Natural killer cell (primary cell): Measurements from ENCODE around the gene SLC7A14. TPM values are rescaled to one million over a fixed set of nuclear protein-coding genes. Genes with fewer than 3 reads are reported as not detected.

ENCODE experiments used
- ATAC-seq, 3 donors: fragments of 150-1000 bp in 2 of 3; fragments of 200-7000 bp in 1 of 3; cut with Tn5 transposase; 1 replicate in 1 of 3; 2 replicates in 2 of 3; pipeline ENCODE4 v1.10.0; 2021; ENCODE audit warnings: mild to moderate bottlenecking in 2 of 3, moderate library complexity in 2 of 3
- DNase-seq, 2 donors: peaks; one replicate each; pipeline versions ENCODE4 v3.0.0 to v3.0.0-alpha.2; 2013 to 2021; ENCODE audit warnings: mixed read lengths in 1 of 2
- H3K27ac ChIP-seq: one replicate; pipeline ENCODE4 v1.5.1; 2013; ENCODE audit warnings: mild to moderate bottlenecking, low read length
- H3K27me3 ChIP-seq: one replicate; pipeline ENCODE4 v1.6.1; 2013; ENCODE audit warnings: low read length; ENCODE audit not compliant: control insufficient read depth, insufficient read depth
- H3K36me3 ChIP-seq: one replicate; pipeline ENCODE4 v1.6.1; 2013; ENCODE audit warnings: low read length; ENCODE audit not compliant: control insufficient read depth, insufficient read depth
- H3K4me1 ChIP-seq: one replicate; pipeline ENCODE4 v1.6.1; 2013; ENCODE audit warnings: low read length; ENCODE audit not compliant: control insufficient read depth, insufficient read depth
- H3K4me3 ChIP-seq: one replicate; pipeline ENCODE4 v1.5.1; 2013; ENCODE audit warnings: low read length
- H3K9me3 ChIP-seq: one replicate; pipeline ENCODE4 v1.6.1; 2013; ENCODE audit warnings: low read length; ENCODE audit not compliant: control insufficient read depth, insufficient read depth
- H3K27ac Mint-ChIP-seq, 2 donors: one replicate each; pipeline ENCODE4 v1.8.0; 2022; ENCODE audit warnings: mild to moderate bottlenecking in 2 of 2, mixed read lengths in 2 of 2, moderate library complexity in 1 of 2
- H3K27me3 Mint-ChIP-seq, 2 donors: one replicate each; pipeline ENCODE4 v1.8.0; 2022; ENCODE audit warnings: low read depth in 2 of 2, mixed read lengths in 2 of 2
- H3K36me3 Mint-ChIP-seq: one replicate; pipeline ENCODE4 v1.8.0; 2022; ENCODE audit warnings: mixed read lengths
- H3K4me1 Mint-ChIP-seq, 2 donors: one replicate each; pipeline ENCODE4 v1.8.0; 2022; ENCODE audit warnings: mixed read lengths in 2 of 2
- H3K4me3 Mint-ChIP-seq: one replicate; pipeline ENCODE4 v1.8.0; 2022; ENCODE audit warnings: mild to moderate bottlenecking, moderate library complexity, mixed read lengths
- H3K9me3 Mint-ChIP-seq, 2 donors: one replicate each; pipeline ENCODE4 v1.8.0; 2022; ENCODE audit warnings: mixed read lengths in 2 of 2
- CTCF ChIP-seq: fragments of 200-600 bp; IDR thresholded peaks from one replicate; pipeline ENCODE4 v1.8.0; 2022; ENCODE audit warnings: antibody characterized with exemption
- WGBS: methylation state at CpG from one replicate; pipeline ENCODE4 v1.1.7; 2013; ENCODE audit warnings: missing lambda C conversion rate; ENCODE audit not compliant: insufficient coverage; 5-methylcytosine and 5-hydroxymethylcytosine counted together
- intact Hi-C: fragments of 100-400 bp; cut with micrococcal nuclease; formaldehyde crosslinking; loops from one replicate; pipeline ENCODE4 v1.14.2; 2022
- total RNA-seq, 4 donors: library from RNA; stranded (reverse); fragments of 120-200 nt in 1 of 4; gene quantifications; one replicate each; pipeline versions ENCODE4 v1.2.3 to v1.2.4, GENCODE V29; 2013 to 2022

Gene SLC7A14
- total RNA-seq, 3 donors from 2014 or later (not counting 1 experiment from before 2014, with no cell fraction given) = not detected

- Mint-ChIP-seq H3K36me3 (no peaks in the 10 kb centered on the region), H3K27ac (no peak overlapping the region), H3K4me3 (no peak overlapping the region), H3K27me3 (peaks cover 21 to 28% of the 10 kb centered on the region in 2 donors), H3K4me1 (no peaks in the 10 kb centered on the region), H3K9me3 (no peaks in the 10 kb centered on the region)
- WGBS = 69% methylated on average over 2 of the region's 4 CpGs
- H3K27me3 ChIP-seq = no peaks in the 10 kb centered on the region
- no peaks in the 10 kb centered on the region for H3K36me3 ChIP-seq
- no peaks in the 10 kb centered on the region for H3K4me1 ChIP-seq
- DNase-seq (no peak), ATAC-seq (no peak)
- TF ChIP-seq CTCF = no peak
- H3K9me3 ChIP-seq = no peaks in the 10 kb centered on the region
- intact Hi-C loops = no loop called here
- no peak overlapping the region for H3K27ac ChIP-seq
- no peak overlapping the region for H3K4me3 ChIP-seq
Measured at GRCh38 chr3:170632780-170633179, 46.9 kb upstream of the SLC7A14 start.

- Histone ChIP-seq H3K36me3 (no peaks in the 10 kb centered on the region), H3K4me1 (no peaks in the 10 kb centered on the region), H3K4me3 (no peak overlapping the region), H3K9me3 (no peaks in the 10 kb centered on the region), H3K27ac (no peak overlapping the region), H3K27me3 (no peaks in the 10 kb centered on the region)
- no peaks in the 10 kb centered on the region for H3K36me3 Mint-ChIP-seq
- peaks cover 22 to 26% of the 10 kb centered on the region in 2 donors for H3K27me3 Mint-ChIP-seq
- ATAC-seq (no peak), DNase-seq (no peak)
- no peak for TF ChIP-seq CTCF
- 94% methylated on average over 6 of the region's 7 CpGs for WGBS
- H3K4me1 Mint-ChIP-seq = no peaks in the 10 kb centered on the region
- no peaks in the 10 kb centered on the region for H3K9me3 Mint-ChIP-seq
- intact Hi-C loops = no loop called here
- no peak overlapping the region for H3K27ac Mint-ChIP-seq
- H3K4me3 Mint-ChIP-seq = no peak overlapping the region
Measured at GRCh38 chr3:170631755-170632488, 46.0 kb upstream of the SLC7A14 start.

GRCh38 chr3:170623524-170623923 lies 37.6 kb upstream of the SLC7A14 start:
- WGBS = 38% methylated on average over 1 of the region's 1 CpG
- intact Hi-C loops = no loop called here
- ATAC-seq (no peak), DNase-seq (no peak)
- Mint-ChIP-seq H3K4me1 (no peaks in the 10 kb centered on the region), H3K27me3 (peaks cover 13 to 16% of the 10 kb centered on the region in 2 donors), H3K27ac (no peak overlapping the region), H3K9me3 (peaks cover 0 to 2% of the 10 kb centered on the region in 2 donors), H3K36me3 (no peaks in the 10 kb centered on the region), H3K4me3 (no peak overlapping the region)
- Histone ChIP-seq H3K9me3 (no peaks in the 10 kb centered on the region), H3K27me3 (no peaks in the 10 kb centered on the region), H3K4me1 (no peaks in the 10 kb centered on the region), H3K27ac (no peak overlapping the region), H3K36me3 (no peaks in the 10 kb centered on the region), H3K4me3 (no peak overlapping the region)
- TF ChIP-seq CTCF = no peak
